ENCODE measurements around the gene SORCS2.

- TF ChIP-seq POLR2A (IDR thresholded peaks at IDR 0.05; ENCODE audit: low read length) (no peak), GATA1 (IDR thresholded peaks at IDR 0.05; ENCODE audit: low read depth, low read length) (no peak)
Observed at GRCh38 chr4:7310451-7310850, 118.1 kb downstream of the SORCS2 start.
